ENCODE data around the gene ITGB4.

ITGB4 gene

GRCh38 chr17:75769536-75769935 is 48.3 kb downstream of the ITGB4 start:
- no peak for DNase-seq (ENCODE audit: low read depth in 1 of 2, low spot score in 1 of 2)
- no peak overlapping the region for H3K27ac ChIP-seq (replicated peaks)

GRCh38 chr17:75771334-75772281 is 50.3 kb downstream of the ITGB4 start:
- no peaks in the 10 kb centered on the region for H3K27me3 ChIP-seq (ENCODE audit: insufficient read depth, poor library complexity, severe bottlenecking)
- DNase-seq (ENCODE audit: low read depth in 1 of 2, low spot score in 1 of 2), result no peak
- H3K27ac ChIP-seq (replicated peaks), result no peak overlapping the region

More at GRCh38 chr17:75769536-75769935, 48.3 kb downstream of the ITGB4 start:
- H3K4me3 ChIP-seq (replicated peaks; ENCODE audit: insufficient read depth, low read length), result no peak overlapping the region
- no peaks in the 10 kb centered on the region for H3K27me3 ChIP-seq (ENCODE audit: insufficient read depth, poor library complexity, severe bottlenecking)
- TF ChIP-seq SPI1 (IDR thresholded peaks at IDR 0.05; ENCODE audit: borderline replicate concordance, low read depth), result no peak
- TF ChIP-seq, protein P1, sequence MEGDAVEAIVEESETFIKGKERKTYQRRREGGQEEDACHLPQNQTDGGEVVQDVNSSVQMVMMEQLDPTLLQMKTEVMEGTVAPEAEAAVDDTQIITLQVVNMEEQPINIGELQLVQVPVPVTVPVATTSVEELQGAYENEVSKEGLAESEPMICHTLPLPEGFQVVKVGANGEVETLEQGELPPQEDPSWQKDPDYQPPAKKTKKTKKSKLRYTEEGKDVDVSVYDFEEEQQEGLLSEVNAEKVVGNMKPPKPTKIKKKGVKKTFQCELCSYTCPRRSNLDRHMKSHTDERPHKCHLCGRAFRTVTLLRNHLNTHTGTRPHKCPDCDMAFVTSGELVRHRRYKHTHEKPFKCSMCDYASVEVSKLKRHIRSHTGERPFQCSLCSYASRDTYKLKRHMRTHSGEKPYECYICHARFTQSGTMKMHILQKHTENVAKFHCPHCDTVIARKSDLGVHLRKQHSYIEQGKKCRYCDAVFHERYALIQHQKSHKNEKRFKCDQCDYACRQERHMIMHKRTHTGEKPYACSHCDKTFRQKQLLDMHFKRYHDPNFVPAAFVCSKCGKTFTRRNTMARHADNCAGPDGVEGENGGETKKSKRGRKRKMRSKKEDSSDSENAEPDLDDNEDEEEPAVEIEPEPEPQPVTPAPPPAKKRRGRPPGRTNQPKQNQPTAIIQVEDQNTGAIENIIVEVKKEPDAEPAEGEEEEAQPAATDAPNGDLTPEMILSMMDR (IDR thresholded peaks at IDR 0.05; ENCODE audit: insufficient read depth, low read length), result no peak
- TF ChIP-seq POLR2AphosphoS5 (IDR thresholded peaks at IDR 0.05; ENCODE audit: low read depth), result no peak

DNA sequence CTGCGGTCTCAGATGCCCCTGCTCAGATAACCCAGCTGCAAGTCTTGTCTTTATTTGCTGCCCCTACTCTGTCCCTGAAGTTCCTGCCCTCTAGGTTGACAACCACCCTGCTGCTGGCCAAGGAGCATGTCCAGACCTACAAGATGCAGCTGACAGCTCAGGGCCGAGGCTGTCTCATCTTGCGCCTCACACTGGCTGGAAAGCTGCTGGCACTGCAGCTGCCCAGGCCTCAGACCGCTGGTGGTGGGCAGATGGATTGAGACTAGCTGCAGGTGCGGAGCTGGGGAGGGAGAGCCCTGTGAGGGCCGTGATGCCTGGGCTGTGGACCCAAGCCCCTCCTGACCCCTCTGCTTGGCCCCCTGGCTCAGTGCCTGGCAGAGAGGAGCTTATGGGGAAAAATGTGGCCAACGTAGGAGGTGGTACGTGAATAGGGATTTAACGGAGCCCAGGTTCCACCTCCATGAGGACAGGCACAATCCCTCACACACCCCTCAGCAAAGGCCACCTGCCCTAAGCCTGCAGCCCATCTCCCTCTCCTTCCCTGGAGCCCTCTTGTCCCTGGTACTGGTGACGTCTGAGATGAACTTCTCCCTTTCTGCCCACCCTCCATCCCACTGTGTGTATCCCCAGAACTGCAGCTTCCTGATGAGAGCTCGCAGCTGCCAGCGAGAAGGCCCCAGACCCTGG is 52.0 kb downstream of the ITGB4 start:
- Histone ChIP-seq H3K4me3 (replicated peaks; ENCODE audit: insufficient read depth, low read length) (no peak overlapping the region), H3K27me3 (ENCODE audit: insufficient read depth, poor library complexity, severe bottlenecking) (no peaks in the 10 kb centered on the region), H3K27ac (replicated peaks) (no peak overlapping the region)
- TF ChIP-seq, protein P1 (IDR thresholded peaks at IDR 0.05; ENCODE audit: insufficient read depth, low read length), result no peak
- DNase-seq (ENCODE audit: low read depth in 1 of 2, low spot score in 1 of 2), result no peak

More at GRCh38 chr17:75771334-75772281, 50.3 kb downstream of the ITGB4 start:
- H3K4me3 ChIP-seq (replicated peaks; ENCODE audit: insufficient read depth, low read length), result no peak overlapping the region
- TF ChIP-seq SPI1 (IDR thresholded peaks at IDR 0.05; ENCODE audit: borderline replicate concordance, low read depth), result no peak
- no peak for TF ChIP-seq POLR2AphosphoS5 (IDR thresholded peaks at IDR 0.05; ENCODE audit: low read depth)
- TF ChIP-seq GABPA (IDR thresholded peaks at IDR 0.05; ENCODE audit: low read depth), result no peak
- TF ChIP-seq REST (IDR thresholded peaks at IDR 0.05; ENCODE audit: insufficient replicate concordance, low read depth), result no peak

GRCh38 chr17:75773808-75774470 is 52.7 kb downstream of the ITGB4 start:
- Histone ChIP-seq H3K4me3 (replicated peaks; ENCODE audit: insufficient read depth, low read length) (no peak overlapping the region), H3K27me3 (ENCODE audit: insufficient read depth, poor library complexity, severe bottlenecking) (no peaks in the 10 kb centered on the region), H3K27ac (replicated peaks) (no peak overlapping the region)
- no peak for TF ChIP-seq SPI1 (IDR thresholded peaks at IDR 0.05; ENCODE audit: borderline replicate concordance, low read depth)
- TF ChIP-seq GABPA (IDR thresholded peaks at IDR 0.05; ENCODE audit: low read depth), result no peak
- TF ChIP-seq, protein P1 (IDR thresholded peaks at IDR 0.05; ENCODE audit: insufficient read depth, low read length), result no peak
- no peak for TF ChIP-seq POLR2AphosphoS5 (IDR thresholded peaks at IDR 0.05; ENCODE audit: low read depth)
- TF ChIP-seq REST (IDR thresholded peaks at IDR 0.05; ENCODE audit: insufficient replicate concordance, low read depth), result no peak
- no peak for DNase-seq (ENCODE audit: low read depth in 1 of 2, low spot score in 1 of 2)

Data from HL-60 (cell line).